PC-9 (cell line): ENCODE measurements around the gene USP21. TPM values are rescaled to one million over a fixed set of nuclear protein-coding genes. Genes with fewer than 3 reads are reported as not detected.

ENCODE experiments used
- BruUV-seq: library from RNA; stranded (reverse); fragments of 400-500 nt; replicated peaks from 2 replicates; lab custom pipeline; 2021; lab: Mats Ljungman, UMichigan
- CTCF ChIA-PET: fragments of 300-600 bp; sonication (Branson Sonifier 250); formaldehyde crosslinking; loops from one replicate; lab custom pipeline; 2022; ENCODE audit warnings: antibody characterized with exemption; lab: Charles Lee
- POLR2A ChIA-PET: fragments of 300-600 bp; sonication (Branson Sonifier 250); formaldehyde crosslinking; loops from one replicate; lab custom pipeline; 2022; ENCODE audit warnings: antibody characterized with exemption; ENCODE audit not compliant: unreplicated experiment; lab: Charles Lee
- DNase-seq, 2 experiments: peaks; one replicate each; pipeline versions ENCODE4 v3.0.0 to v3.0.0-alpha.2; 2015 to 2022; ENCODE audit warnings: mixed read lengths in 1 of 2
- H2AFZ ChIP-seq: fragments of 200-600 bp; sonication (generic); 2 replicates; pipeline ENCODE4 v1.8.1; 2017; ENCODE audit warnings: antibody characterized with exemption
- H3F3A ChIP-seq: fragments of 200-600 bp; sonication (generic); 2 replicates; pipeline ENCODE4 v1.8.1; 2017; ENCODE audit warnings: antibody characterized with exemption, mild to moderate bottlenecking, low read depth; ENCODE audit not compliant: insufficient read depth
- H3K27ac ChIP-seq: fragments of 200-600 bp; sonication (generic); 2 replicates; pipeline ENCODE4 v1.6.1; 2016; ENCODE audit warnings: mixed run types
- H3K27me3 ChIP-seq: fragments of 200-600 bp; sonication (generic); 2 replicates; pipeline ENCODE4 v1.6.1; 2016; ENCODE audit warnings: low read depth, mixed run types; ENCODE audit not compliant: insufficient read depth
- H3K36me3 ChIP-seq: fragments of 200-600 bp; sonication (generic); 2 replicates; pipeline ENCODE4 v1.6.1; 2016; ENCODE audit warnings: low read depth, mixed run types
- H3K4me1 ChIP-seq: fragments of 200-600 bp; sonication (generic); replicated peaks from 2 replicates; pipeline ENCODE4 v1.6.1; 2016; ENCODE audit warnings: mixed run types; ENCODE audit not compliant: insufficient read depth
- H3K4me2 ChIP-seq: fragments of 200-600 bp; sonication (generic); 2 replicates; pipeline ENCODE4 v1.6.1; 2017; ENCODE audit warnings: mixed run types
- H3K4me3 ChIP-seq: fragments of 200-600 bp; sonication (generic); 2 replicates; pipeline ENCODE4 v1.6.1; 2016; ENCODE audit warnings: mixed run types
- H3K79me2 ChIP-seq: fragments of 200-600 bp; sonication (generic); 2 replicates; pipeline ENCODE4 v1.6.1; 2017; ENCODE audit warnings: low read depth, mixed run types
- H3K9me2 ChIP-seq: fragments of 200-600 bp; sonication (generic); 2 replicates; pipeline ENCODE4 v1.8.1; 2017; ENCODE audit warnings: mild to moderate bottlenecking; ENCODE audit not compliant: insufficient read depth
- H3K9me3 ChIP-seq: fragments of 200-600 bp; sonication (generic); 2 replicates; pipeline ENCODE4 v1.8.1; 2016; ENCODE audit warnings: low read depth; ENCODE audit not compliant: insufficient read depth
- H4K20me1 ChIP-seq: fragments of 200-600 bp; sonication (generic); 2 replicates; pipeline ENCODE4 v1.8.1; 2017; ENCODE audit not compliant: insufficient read depth
- EZH2 ChIP-seq: fragments of 200-600 bp; sonication (generic); IDR thresholded peaks from 2 replicates; pipeline ENCODE4 v1.8.0; 2017; ENCODE audit warnings: antibody characterized with exemption, low read depth
- intact Hi-C: fragments of 100-400 bp; cut with micrococcal nuclease; formaldehyde crosslinking; loops from one replicate; pipeline ENCODE4 v1.10.0; 2022; ENCODE audit not compliant: unreplicated experiment
- total RNA-seq: library from RNA; stranded (reverse); gene quantifications from 2 replicates; pipeline ENCODE4 v1.2.3, GENCODE V29; 2021
- TF ChIP-seq, protein P1 (sequence below): fragments of 200-600 bp; sonication (generic); conservative IDR thresholded peaks from 2 replicates; pipeline ENCODE4 v1.6.1; 2017; ENCODE audit warnings: mixed run types, antibody characterized with exemption, mild to moderate bottlenecking, moderate library complexity

USP21 gene
- total RNA-seq, 1 experiment from 2014 or later = 34.8 TPM

DNA sequence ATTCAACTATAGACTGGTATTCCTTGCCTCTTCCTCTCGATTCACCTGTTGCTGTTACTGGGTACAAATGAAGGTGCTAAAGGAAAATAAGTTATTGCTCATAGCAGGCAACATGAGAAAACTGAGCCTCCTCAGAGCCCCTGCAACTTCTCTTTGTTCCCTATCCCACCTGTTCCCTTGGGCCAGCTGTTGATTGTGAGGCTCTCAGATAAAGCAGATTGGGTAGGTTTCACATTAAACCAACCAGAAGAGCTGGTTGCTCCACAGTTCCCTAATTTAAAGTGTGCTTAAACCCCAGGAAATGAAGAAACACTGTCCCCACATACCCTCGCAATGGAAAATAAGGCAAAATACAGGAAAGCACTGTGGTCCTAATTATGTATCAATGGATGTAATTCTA lies 31.7 kb upstream of the USP21 start:
- H3K9me2 ChIP-seq = no peaks in the 10 kb centered on the region
- ChIA-PET POLR2A (interaction anchor here (0.6 kb wide), 1 partner anchor 107 kb away, joined by 3 read pairs; the partner anchor contains the start of gene F11R), CTCF (no interaction called here)
- TF ChIP-seq, protein P1, sequence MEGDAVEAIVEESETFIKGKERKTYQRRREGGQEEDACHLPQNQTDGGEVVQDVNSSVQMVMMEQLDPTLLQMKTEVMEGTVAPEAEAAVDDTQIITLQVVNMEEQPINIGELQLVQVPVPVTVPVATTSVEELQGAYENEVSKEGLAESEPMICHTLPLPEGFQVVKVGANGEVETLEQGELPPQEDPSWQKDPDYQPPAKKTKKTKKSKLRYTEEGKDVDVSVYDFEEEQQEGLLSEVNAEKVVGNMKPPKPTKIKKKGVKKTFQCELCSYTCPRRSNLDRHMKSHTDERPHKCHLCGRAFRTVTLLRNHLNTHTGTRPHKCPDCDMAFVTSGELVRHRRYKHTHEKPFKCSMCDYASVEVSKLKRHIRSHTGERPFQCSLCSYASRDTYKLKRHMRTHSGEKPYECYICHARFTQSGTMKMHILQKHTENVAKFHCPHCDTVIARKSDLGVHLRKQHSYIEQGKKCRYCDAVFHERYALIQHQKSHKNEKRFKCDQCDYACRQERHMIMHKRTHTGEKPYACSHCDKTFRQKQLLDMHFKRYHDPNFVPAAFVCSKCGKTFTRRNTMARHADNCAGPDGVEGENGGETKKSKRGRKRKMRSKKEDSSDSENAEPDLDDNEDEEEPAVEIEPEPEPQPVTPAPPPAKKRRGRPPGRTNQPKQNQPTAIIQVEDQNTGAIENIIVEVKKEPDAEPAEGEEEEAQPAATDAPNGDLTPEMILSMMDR = no peak
- no peak for TF ChIP-seq EZH2
- H3K27me3 ChIP-seq = no peaks in the 10 kb centered on the region
- no peak for DNase-seq
- H3K79me2 ChIP-seq = peaks cover 17% of the 10 kb centered on the region
- BruUV-seq = no TSS peak
- H3K9me3 ChIP-seq = no peaks in the 10 kb centered on the region
- 0 out of 2 replicates have a peak, but pooled peaks cover 18% of the 10 kb centered on the region for H3K36me3 ChIP-seq
- no peak overlapping the region for H2AFZ ChIP-seq
- intact Hi-C loops = no loop called here
- no peak overlapping the region for H3K4me3 ChIP-seq
- H4K20me1 ChIP-seq = no peaks in the 10 kb centered on the region; the same call in 1 of the 2 replicates
- peaks cover 28% of the 10 kb centered on the region for H3F3A ChIP-seq
- no peak overlapping the region for H3K27ac ChIP-seq
- no peak overlapping the region for H3K4me2 ChIP-seq
- H3K4me1 ChIP-seq = peaks cover 9% of the 10 kb centered on the region; the same call in 1 of the 2 replicates

DNA sequence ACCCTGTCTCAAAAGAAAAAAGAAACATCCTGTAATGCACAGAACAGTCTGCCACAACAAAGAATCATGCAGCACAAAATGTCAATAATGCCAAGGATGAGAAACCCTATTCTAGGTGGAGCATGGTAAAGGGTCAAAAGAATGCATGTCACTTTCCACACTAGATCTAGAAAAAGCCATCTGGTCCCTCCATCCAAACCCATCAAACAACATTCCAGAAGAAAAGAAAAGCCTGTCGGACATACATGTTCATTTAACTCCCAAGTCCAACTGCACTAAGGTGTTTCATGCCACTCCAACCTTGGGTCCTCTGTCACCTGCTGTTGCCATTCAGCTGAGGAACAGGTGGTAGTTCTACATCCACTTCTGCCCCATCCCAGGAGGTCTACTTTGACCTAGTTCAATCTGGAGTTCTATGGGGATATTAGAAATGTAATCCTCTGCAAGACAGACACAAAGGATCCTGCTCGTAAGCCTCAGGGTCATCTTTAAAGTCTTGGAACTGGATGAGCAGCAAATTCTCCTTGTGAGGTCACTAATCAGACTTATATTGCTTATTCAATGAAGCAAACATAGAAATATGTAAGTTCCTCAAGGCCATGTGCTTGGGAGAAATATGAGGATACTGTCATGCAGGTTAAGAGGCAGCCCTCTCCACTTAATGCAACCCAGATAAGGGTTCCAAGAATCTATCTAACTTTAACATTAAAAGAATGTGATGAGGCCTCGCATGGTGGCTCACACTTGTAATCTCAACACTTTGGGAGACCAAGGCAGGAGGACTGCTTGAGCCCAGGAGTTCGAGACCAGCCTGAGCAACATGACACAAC lies 30.5 kb upstream of the USP21 start:
- H3K36me3 ChIP-seq = 0 out of 2 replicates have a peak, but pooled peaks cover 18% of the 10 kb centered on the region
- H3K27me3 ChIP-seq = no peaks in the 10 kb centered on the region
- peaks cover 9% of the 10 kb centered on the region; the same call in 1 of the 2 replicates for H3K4me1 ChIP-seq
- no peak overlapping the region for H3K27ac ChIP-seq
- H3K4me3 ChIP-seq = no peak overlapping the region
- H3K9me2 ChIP-seq = no peaks in the 10 kb centered on the region
- peaks cover 38% of the 10 kb centered on the region for H3F3A ChIP-seq
- CTCF ChIA-PET = interaction anchor here (0.6 kb wide), 1 partner anchor 170 kb away, joined by 3 read pairs; no protein-coding TSS in a partner anchor
- BruUV-seq = no TSS peak
- H3K4me2 ChIP-seq = no peak overlapping the region
- TF ChIP-seq EZH2 = no peak
- TF ChIP-seq, protein P1 = no peak
- H2AFZ ChIP-seq = no peak overlapping the region
- no peaks in the 10 kb centered on the region for H3K9me3 ChIP-seq
- no peak for DNase-seq
- H4K20me1 ChIP-seq = no peaks in the 10 kb centered on the region; the same call in 1 of the 2 replicates
- POLR2A ChIA-PET = no interaction called here
- intact Hi-C loops = no loop called here
- H3K79me2 ChIP-seq = peaks cover 22% of the 10 kb centered on the region

DNA sequence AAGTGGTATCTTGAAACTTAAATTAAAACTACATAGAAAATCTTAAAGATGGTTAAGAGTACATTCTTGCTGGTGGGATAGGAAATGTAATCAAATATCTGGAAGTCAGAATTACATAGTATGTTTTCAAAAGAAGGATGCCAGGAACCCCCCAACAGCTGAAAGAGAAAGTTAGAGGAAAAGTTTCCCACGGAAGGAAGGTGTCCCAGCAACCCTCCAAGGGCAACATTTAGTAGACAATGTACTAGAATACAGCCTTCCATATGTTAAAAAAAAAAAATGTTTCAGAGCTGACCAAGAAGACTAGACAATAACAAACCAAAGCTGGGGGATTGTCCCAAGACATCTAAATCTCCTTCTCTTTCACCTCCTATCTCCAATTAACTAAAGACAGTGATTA lies 29.0 kb upstream of the USP21 start:
- Histone ChIP-seq H3F3A (peaks cover 52% of the 10 kb centered on the region), H3K4me1 (peaks cover 21% of the 10 kb centered on the region), H3K27ac (no peak overlapping the region), H2AFZ (no peak overlapping the region), H3K4me2 (no peak overlapping the region; the same call in 1 of the 2 replicates), H4K20me1 (no peaks in the 10 kb centered on the region; the same call in 1 of the 2 replicates), H3K27me3 (no peaks in the 10 kb centered on the region), H3K36me3 (0 out of 2 replicates have a peak, but pooled peaks cover 18% of the 10 kb centered on the region), H3K4me3 (no peak overlapping the region), H3K9me2 (no peaks in the 10 kb centered on the region), H3K79me2 (peaks cover 37% of the 10 kb centered on the region), H3K9me3 (no peaks in the 10 kb centered on the region)
- no peak for DNase-seq
- ChIA-PET POLR2A (no interaction called here), CTCF (interaction anchor here (0.6 kb wide), 1 partner anchor 634 kb away, joined by 8 read pairs; no protein-coding TSS in a partner anchor)
- intact Hi-C loops = loop anchor here (10.0 kb wide), 1 partner anchor 135 kb away; no protein-coding TSS in a partner anchor
- BruUV-seq = no TSS peak
- TF ChIP-seq, protein P1 = no peak
- no peak for TF ChIP-seq EZH2
